ENCODE results near the gene KATNAL2. TPM values are rescaled to one million over a fixed set of nuclear protein-coding genes. Genes with fewer than 3 reads are reported as not detected.

Gene KATNAL2
- polyA plus RNA-seq, 1 of the 3 experiments (the other 2 are of a cell fraction) = 6.5 TPM

DNA sequence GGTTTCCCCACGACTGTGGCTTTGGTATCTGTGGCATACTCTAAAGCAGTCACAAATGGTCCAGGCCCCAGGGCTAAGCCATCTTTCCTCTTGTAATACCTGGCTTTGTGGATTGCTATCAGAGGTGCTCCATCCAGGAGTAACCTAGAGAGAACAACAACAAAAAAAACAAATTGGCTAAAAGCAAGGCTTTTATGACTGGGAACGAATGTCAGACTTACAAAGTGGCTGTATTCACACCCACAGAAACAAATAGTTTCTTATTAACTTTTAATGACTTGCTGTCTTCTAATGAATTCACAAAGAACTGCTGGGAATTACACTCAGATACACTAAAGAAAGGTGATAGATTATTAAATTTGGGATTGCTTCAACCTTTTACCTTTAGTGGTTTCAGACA, 197.8 kb downstream of the KATNAL2 start:
- H3K79me2 ChIP-seq (ENCODE audit: insufficient read depth) = no peaks in the 10 kb centered on the region
- CTCF ChIA-PET = interaction anchor here (2.2 kb wide), 1 partner anchor 90 kb away, joined by 6 read pairs; no protein-coding TSS in a partner anchor
- no peak overlapping the region for H3K4me3 ChIP-seq (ENCODE audit: low read depth in 2 of 2, low read length in 1 of 2)
- H3F3A ChIP-seq (replicated peaks; ENCODE audit: insufficient read depth) = no peaks in the 10 kb centered on the region
- no peak overlapping the region for H3K9ac ChIP-seq
- H4K20me1 ChIP-seq (ENCODE audit: insufficient read depth) = no peaks in the 10 kb centered on the region
- H3K4me1 ChIP-seq (ENCODE audit: control insufficient read depth in 1 of 2, insufficient read depth in 2 of 2, low read depth in 1 of 2, low read length in 1 of 2) = no peaks in the 10 kb centered on the region
- POLR2A ChIA-PET = no interaction called here
- peaks cover 39 to 71% of the 10 kb centered on the region in 2 experiments for H3K36me3 ChIP-seq (replicated peaks in 1 of 2; ENCODE audit: control insufficient read depth in 1 of 2, insufficient read depth in 2 of 2, low read length in 1 of 2)
- WGBS (ENCODE audit: low lambda C conversion rate) = 93% methylated on average over 2 of the region's 2 CpGs
- no peaks in the 10 kb centered on the region for H3K27me3 ChIP-seq (ENCODE audit: insufficient read depth)
- H3K9me3 ChIP-seq = no peaks in the 10 kb centered on the region
- no peak overlapping the region for H2AFZ ChIP-seq (ENCODE audit: low read depth)
- no peaks in the 10 kb centered on the region for H3K9me2 ChIP-seq
- H3K4me2 ChIP-seq = no peak overlapping the region
- H3K27ac ChIP-seq (ENCODE audit: low read depth in 2 of 2, low read length in 1 of 2) = no peak overlapping the region
- no peak for DNase-seq
- TF ChIP-seq, protein P1, sequence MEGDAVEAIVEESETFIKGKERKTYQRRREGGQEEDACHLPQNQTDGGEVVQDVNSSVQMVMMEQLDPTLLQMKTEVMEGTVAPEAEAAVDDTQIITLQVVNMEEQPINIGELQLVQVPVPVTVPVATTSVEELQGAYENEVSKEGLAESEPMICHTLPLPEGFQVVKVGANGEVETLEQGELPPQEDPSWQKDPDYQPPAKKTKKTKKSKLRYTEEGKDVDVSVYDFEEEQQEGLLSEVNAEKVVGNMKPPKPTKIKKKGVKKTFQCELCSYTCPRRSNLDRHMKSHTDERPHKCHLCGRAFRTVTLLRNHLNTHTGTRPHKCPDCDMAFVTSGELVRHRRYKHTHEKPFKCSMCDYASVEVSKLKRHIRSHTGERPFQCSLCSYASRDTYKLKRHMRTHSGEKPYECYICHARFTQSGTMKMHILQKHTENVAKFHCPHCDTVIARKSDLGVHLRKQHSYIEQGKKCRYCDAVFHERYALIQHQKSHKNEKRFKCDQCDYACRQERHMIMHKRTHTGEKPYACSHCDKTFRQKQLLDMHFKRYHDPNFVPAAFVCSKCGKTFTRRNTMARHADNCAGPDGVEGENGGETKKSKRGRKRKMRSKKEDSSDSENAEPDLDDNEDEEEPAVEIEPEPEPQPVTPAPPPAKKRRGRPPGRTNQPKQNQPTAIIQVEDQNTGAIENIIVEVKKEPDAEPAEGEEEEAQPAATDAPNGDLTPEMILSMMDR (IDR thresholded peaks at IDR 0.05) = no peak
- TF ChIP-seq CHD2 (IDR thresholded peaks at IDR 0.05; ENCODE audit: low read length, partially characterized antibody) (no peak), EZH2phosphoT487 (IDR thresholded peaks at IDR 0.05; ENCODE audit: borderline replicate concordance, low read depth) (no peak), MXI1 (IDR thresholded peaks at IDR 0.05; ENCODE audit: low read depth, low read length) (no peak), GATA2 (CRISPR knock-in tag; IDR thresholded peaks at IDR 0.05) (no peak), NFIC (IDR thresholded peaks at IDR 0.05; ENCODE audit: borderline replicate concordance) (no peak), RXRA (IDR thresholded peaks at IDR 0.05; ENCODE audit: borderline replicate concordance, low read depth) (no peak), SIN3A (IDR thresholded peaks at IDR 0.05; ENCODE audit: borderline replicate concordance, low read depth, low read length) (no peak), FOXJ3 (CRISPR knock-in tag; IDR thresholded peaks at IDR 0.05) (no peak)
- TF ChIP-seq, protein P2, sequence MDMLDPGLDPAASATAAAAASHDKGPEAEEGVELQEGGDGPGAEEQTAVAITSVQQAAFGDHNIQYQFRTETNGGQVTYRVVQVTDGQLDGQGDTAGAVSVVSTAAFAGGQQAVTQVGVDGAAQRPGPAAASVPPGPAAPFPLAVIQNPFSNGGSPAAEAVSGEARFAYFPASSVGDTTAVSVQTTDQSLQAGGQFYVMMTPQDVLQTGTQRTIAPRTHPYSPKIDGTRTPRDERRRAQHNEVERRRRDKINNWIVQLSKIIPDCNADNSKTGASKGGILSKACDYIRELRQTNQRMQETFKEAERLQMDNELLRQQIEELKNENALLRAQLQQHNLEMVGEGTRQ (IDR thresholded peaks at IDR 0.05; ENCODE audit: borderline replicate concordance, low read depth, low read length) = no peak
- TF ChIP-seq, protein P3, sequence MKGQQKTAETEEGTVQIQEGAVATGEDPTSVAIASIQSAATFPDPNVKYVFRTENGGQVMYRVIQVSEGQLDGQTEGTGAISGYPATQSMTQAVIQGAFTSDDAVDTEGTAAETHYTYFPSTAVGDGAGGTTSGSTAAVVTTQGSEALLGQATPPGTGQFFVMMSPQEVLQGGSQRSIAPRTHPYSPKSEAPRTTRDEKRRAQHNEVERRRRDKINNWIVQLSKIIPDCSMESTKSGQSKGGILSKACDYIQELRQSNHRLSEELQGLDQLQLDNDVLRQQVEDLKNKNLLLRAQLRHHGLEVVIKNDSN (IDR thresholded peaks at IDR 0.05; ENCODE audit: borderline replicate concordance, low read depth) = no peak
- TF ChIP-seq, protein P4, sequence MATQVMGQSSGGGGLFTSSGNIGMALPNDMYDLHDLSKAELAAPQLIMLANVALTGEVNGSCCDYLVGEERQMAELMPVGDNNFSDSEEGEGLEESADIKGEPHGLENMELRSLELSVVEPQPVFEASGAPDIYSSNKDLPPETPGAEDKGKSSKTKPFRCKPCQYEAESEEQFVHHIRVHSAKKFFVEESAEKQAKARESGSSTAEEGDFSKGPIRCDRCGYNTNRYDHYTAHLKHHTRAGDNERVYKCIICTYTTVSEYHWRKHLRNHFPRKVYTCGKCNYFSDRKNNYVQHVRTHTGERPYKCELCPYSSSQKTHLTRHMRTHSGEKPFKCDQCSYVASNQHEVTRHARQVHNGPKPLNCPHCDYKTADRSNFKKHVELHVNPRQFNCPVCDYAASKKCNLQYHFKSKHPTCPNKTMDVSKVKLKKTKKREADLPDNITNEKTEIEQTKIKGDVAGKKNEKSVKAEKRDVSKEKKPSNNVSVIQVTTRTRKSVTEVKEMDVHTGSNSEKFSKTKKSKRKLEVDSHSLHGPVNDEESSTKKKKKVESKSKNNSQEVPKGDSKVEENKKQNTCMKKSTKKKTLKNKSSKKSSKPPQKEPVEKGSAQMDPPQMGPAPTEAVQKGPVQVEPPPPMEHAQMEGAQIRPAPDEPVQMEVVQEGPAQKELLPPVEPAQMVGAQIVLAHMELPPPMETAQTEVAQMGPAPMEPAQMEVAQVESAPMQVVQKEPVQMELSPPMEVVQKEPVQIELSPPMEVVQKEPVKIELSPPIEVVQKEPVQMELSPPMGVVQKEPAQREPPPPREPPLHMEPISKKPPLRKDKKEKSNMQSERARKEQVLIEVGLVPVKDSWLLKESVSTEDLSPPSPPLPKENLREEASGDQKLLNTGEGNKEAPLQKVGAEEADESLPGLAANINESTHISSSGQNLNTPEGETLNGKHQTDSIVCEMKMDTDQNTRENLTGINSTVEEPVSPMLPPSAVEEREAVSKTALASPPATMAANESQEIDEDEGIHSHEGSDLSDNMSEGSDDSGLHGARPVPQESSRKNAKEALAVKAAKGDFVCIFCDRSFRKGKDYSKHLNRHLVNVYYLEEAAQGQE (IDR thresholded peaks at IDR 0.05; ENCODE audit: low read depth, low read length) = no peak
